HEK293 (cell line): ENCODE results near the gene SELENOT.

Experiments
- CTCF ChIA-PET: fragments of 350-600 bp; formaldehyde crosslinking; extraction: SDS; loops from one replicate; lab custom pipeline; 2021; ENCODE audit warnings: antibody characterized with exemption; lab: Yijun Ruan, JAX
- POLR2A ChIA-PET: fragments of 300-600 bp; formaldehyde crosslinking; extraction: SDS; loops from one replicate; lab custom pipeline; 2020; ENCODE audit warnings: antibody characterized with exemption, inconsistent platforms; lab: Yijun Ruan, JAX
- H3K27ac ChIP-seq: fragments of 200-500 bp; sonication (Bioruptor generic); 2 replicates; pipeline ENCODE4 v1.5.1; 2014; ENCODE audit warnings: low read depth, low read length, control low read depth, inconsistent platforms; ENCODE audit errors: extremely low read depth
- H3K36me3 ChIP-seq, 2 experiments: fragments of 200-500 bp in 1 of 2; sonication (Bioruptor generic) in 1 of 2; 1 replicate in 1 of 2; 2 replicates in 1 of 2; pipeline ENCODE4 v1.5.1; 2014 to 2017; ENCODE audit warnings: inconsistent platforms in 2 of 2, low read length in 2 of 2; ENCODE audit not compliant: control insufficient read depth in 2 of 2, insufficient read depth in 1 of 2
- H3K4me1 ChIP-seq: fragments of 200-500 bp; sonication (Bioruptor generic); 2 replicates; pipeline ENCODE4 v1.5.1; 2014; ENCODE audit warnings: mild to moderate bottlenecking, low read length, inconsistent platforms; ENCODE audit not compliant: control insufficient read depth, insufficient read depth
- H3K4me3 ChIP-seq: 2 replicates; pipeline ENCODE4 v1.5.1; 2011; ENCODE audit warnings: low read depth, mild to moderate bottlenecking, control low read depth, low read length, moderate library complexity
- H3K9me3 ChIP-seq: fragments of 200-500 bp; sonication (Bioruptor generic); 2 replicates; pipeline ENCODE4 v1.5.1; 2014; ENCODE audit warnings: low read depth, low read length, inconsistent platforms; ENCODE audit not compliant: control insufficient read depth, insufficient read depth
- GFI1B ChIP-seq: fragments of 450-650 bp; formaldehyde crosslinking; IDR thresholded peaks from 2 replicates; pipeline ENCODE4 v1.5.1; 2016; ENCODE audit warnings: missing biosample characterization, missing genetic modification characterization
- HOXC10 ChIP-seq: sonication (generic); formaldehyde crosslinking; IDR thresholded peaks from 2 replicates; pipeline ENCODE4 v1.8.1; 2023; ENCODE audit warnings: mild to moderate bottlenecking, missing genetic modification reagents
- REST ChIP-seq: fragments of 450-650 bp; formaldehyde crosslinking; IDR thresholded peaks from 2 replicates; pipeline ENCODE4 v1.5.1; 2016; ENCODE audit warnings: missing biosample characterization, missing genetic modification characterization
- ZBTB26 ChIP-seq: fragments of 450-650 bp; formaldehyde crosslinking; optimal IDR thresholded peaks from 2 replicates; pipeline ENCODE3; 2016; ENCODE audit warnings: missing biosample characterization, mild to moderate bottlenecking, missing genetic modification characterization
- ZNF133 ChIP-seq: fragments of 450-650 bp; formaldehyde crosslinking; IDR thresholded peaks from 2 replicates; pipeline ENCODE4 v1.5.1; 2016; ENCODE audit warnings: missing biosample characterization, missing genetic modification characterization
- ZNF169 ChIP-seq: fragments of 450-650 bp; formaldehyde crosslinking; IDR thresholded peaks from 2 replicates; pipeline ENCODE4 v1.5.1; 2016; ENCODE audit warnings: missing biosample characterization, missing genetic modification characterization
- ZNF175 ChIP-seq: fragments of 450-650 bp; formaldehyde crosslinking; IDR thresholded peaks from 2 replicates; pipeline ENCODE4 v1.5.1; 2016; ENCODE audit warnings: missing biosample characterization, missing genetic modification characterization
- ZNF280C ChIP-seq: fragments of 450-650 bp; formaldehyde crosslinking; IDR thresholded peaks from 2 replicates; pipeline ENCODE4 v1.5.1; 2016; ENCODE audit warnings: missing biosample characterization, missing genetic modification characterization
- ZNF292 ChIP-seq: fragments of 450-650 bp; formaldehyde crosslinking; IDR thresholded peaks from 2 replicates; pipeline ENCODE4 v1.5.1; 2016; ENCODE audit warnings: low read depth, missing biosample characterization, missing genetic modification characterization, borderline replicate concordance
- ZNF324 ChIP-seq: fragments of 450-650 bp; formaldehyde crosslinking; IDR thresholded peaks from 2 replicates; pipeline ENCODE4 v1.5.1; 2016; ENCODE audit warnings: missing biosample characterization, missing genetic modification characterization
- ZNF521 ChIP-seq: fragments of 450-650 bp; formaldehyde crosslinking; IDR thresholded peaks from 2 replicates; pipeline ENCODE4 v1.5.1; 2017; ENCODE audit warnings: missing biosample characterization, mild to moderate bottlenecking, missing genetic modification characterization
- ZNF529 ChIP-seq: fragments of 450-650 bp; formaldehyde crosslinking; IDR thresholded peaks from 2 replicates; pipeline ENCODE4 v1.5.1; 2017; ENCODE audit warnings: missing genetic modification characterization, missing biosample characterization; ENCODE audit not compliant: insufficient replicate concordance
- ZNF701 ChIP-seq: fragments of 450-650 bp; formaldehyde crosslinking; IDR thresholded peaks from 2 replicates; pipeline ENCODE4 v1.5.1; 2016; ENCODE audit warnings: missing biosample characterization, missing genetic modification characterization
- ZNF747 ChIP-seq: fragments of 450-650 bp; formaldehyde crosslinking; IDR thresholded peaks from 2 replicates; pipeline ENCODE4 v1.5.1; 2016; ENCODE audit warnings: missing biosample characterization, missing genetic modification characterization
- ZNF830 ChIP-seq: fragments of 450-650 bp; IDR thresholded peaks from 2 replicates; pipeline ENCODE4 v1.5.0; 2018; ENCODE audit warnings: missing biosample characterization, missing genetic modification characterization, low read depth, mild to moderate bottlenecking, moderate library complexity
- TF ChIP-seq, protein P1 (sequence below): fragments of 450-650 bp; formaldehyde crosslinking; IDR thresholded peaks from 2 replicates; pipeline ENCODE4 v1.5.1; 2017; ENCODE audit warnings: missing biosample characterization, missing genetic modification characterization
- TF ChIP-seq, protein P2 (sequence below): fragments of 450-650 bp; formaldehyde crosslinking; IDR thresholded peaks from 2 replicates; pipeline ENCODE4 v1.5.1; 2016; ENCODE audit warnings: missing biosample characterization, missing genetic modification characterization
- TF ChIP-seq, protein P3 (sequence below): fragments of 450-650 bp; formaldehyde crosslinking; IDR thresholded peaks from 2 replicates; pipeline ENCODE4 v1.5.1; 2016; ENCODE audit warnings: missing biosample characterization, missing genetic modification characterization, borderline replicate concordance

Gene SELENOT

GRCh38 chr3:150610785-150611184 is 7.7 kb downstream of the SELENOT start:
- no peaks in the 10 kb centered on the region for H3K9me3 ChIP-seq
- TF ChIP-seq, protein P1, sequence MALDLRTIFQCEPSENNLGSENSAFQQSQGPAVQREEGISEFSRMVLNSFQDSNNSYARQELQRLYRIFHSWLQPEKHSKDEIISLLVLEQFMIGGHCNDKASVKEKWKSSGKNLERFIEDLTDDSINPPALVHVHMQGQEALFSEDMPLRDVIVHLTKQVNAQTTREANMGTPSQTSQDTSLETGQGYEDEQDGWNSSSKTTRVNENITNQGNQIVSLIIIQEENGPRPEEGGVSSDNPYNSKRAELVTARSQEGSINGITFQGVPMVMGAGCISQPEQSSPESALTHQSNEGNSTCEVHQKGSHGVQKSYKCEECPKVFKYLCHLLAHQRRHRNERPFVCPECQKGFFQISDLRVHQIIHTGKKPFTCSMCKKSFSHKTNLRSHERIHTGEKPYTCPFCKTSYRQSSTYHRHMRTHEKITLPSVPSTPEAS (tag by site-specific recombination), result peak; percentile 70
- TF ChIP-seq ZBTB26 (tag by site-specific recombination), result no peak
- TF ChIP-seq ZNF175, result no peak
- no peak for TF ChIP-seq ZNF324 (tag by site-specific recombination)
- no peak overlapping the region for H3K27ac ChIP-seq
- ChIA-PET POLR2A (no interaction called here), CTCF (interaction anchor here (0.7 kb wide), 1 partner anchor 111 kb away, joined by 3 read pairs; no protein-coding TSS in a partner anchor)
- peaks cover 3% of the 10 kb centered on the region; the same call in 1 of the 2 replicates for H3K4me1 ChIP-seq
- no peak overlapping the region for H3K4me3 ChIP-seq
- H3K36me3 ChIP-seq, result peaks cover 0 to 8% of the 10 kb centered on the region in 2 experiments; a peak in 2 of 3 replicates

- POLR2A ChIA-PET, result interaction anchor here (0.9 kb wide), 1 partner anchor 9 kb away, joined by 4 read pairs; the partner anchor contains the start of gene SELENOT
- CTCF ChIA-PET, result no interaction called here
- no peak for TF ChIP-seq ZNF133
- TF ChIP-seq ZNF521 (tag by site-specific recombination), result no peak
- TF ChIP-seq, protein P2, sequence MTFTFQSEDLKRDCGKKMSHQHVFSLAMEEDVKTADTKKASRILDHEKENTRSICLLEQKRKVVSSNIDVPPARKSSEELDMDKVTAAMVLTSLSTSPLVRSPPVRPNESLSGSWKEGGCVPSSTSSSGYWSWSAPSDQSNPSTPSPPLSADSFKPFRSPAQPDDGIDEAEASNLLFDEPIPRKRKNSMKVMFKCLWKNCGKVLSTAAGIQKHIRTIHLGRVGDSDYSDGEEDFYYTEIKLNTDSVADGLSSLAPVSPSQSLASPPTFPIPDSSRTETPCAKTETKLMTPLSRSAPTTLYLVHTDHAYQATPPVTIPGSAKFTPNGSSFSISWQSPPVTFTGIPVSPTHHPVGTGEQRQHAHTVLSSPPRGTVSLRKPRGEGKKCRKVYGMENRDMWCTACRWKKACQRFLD, result no peak
- no peak for TF ChIP-seq ZNF169 (tag by site-specific recombination)
- no peak for TF ChIP-seq ZNF747 (tag by site-specific recombination)
- no peak for TF ChIP-seq GFI1B (tag by site-specific recombination)
- no peak for TF ChIP-seq ZNF280C (tag by site-specific recombination)
- TF ChIP-seq ZNF701 (tag by site-specific recombination), result no peak
- TF ChIP-seq, protein P3, sequence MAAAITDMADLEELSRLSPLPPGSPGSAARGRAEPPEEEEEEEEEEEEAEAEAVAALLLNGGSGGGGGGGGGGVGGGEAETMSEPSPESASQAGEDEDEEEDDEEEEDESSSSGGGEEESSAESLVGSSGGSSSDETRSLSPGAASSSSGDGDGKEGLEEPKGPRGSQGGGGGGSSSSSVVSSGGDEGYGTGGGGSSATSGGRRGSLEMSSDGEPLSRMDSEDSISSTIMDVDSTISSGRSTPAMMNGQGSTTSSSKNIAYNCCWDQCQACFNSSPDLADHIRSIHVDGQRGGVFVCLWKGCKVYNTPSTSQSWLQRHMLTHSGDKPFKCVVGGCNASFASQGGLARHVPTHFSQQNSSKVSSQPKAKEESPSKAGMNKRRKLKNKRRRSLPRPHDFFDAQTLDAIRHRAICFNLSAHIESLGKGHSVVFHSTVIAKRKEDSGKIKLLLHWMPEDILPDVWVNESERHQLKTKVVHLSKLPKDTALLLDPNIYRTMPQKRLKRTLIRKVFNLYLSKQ (tag by site-specific recombination), result no peak
- no peak for TF ChIP-seq ZNF292 (tag by site-specific recombination)
- no peak for TF ChIP-seq HOXC10
- TF ChIP-seq ZNF529 (tag by site-specific recombination), result no peak
- TF ChIP-seq REST, result no peak
- TF ChIP-seq ZNF830 (tag by site-specific recombination), result no peak
- Histone ChIP-seq H3K9me3 (no peaks in the 10 kb centered on the region), H3K36me3 (no peaks in the 10 kb centered on the region; a peak in 1 of 3 replicates), H3K27ac (no peak overlapping the region), H3K4me3 (no peak overlapping the region), H3K4me1 (peaks cover 3% of the 10 kb centered on the region; the same call in 1 of the 2 replicates)
These were observed 8.5 kb downstream of the SELENOT start for GRCh38 chr3:150611666-150612065.
